GM18909 (cell line): ENCODE results near the gene P2RX7.

Experiments used
- ATAC-seq: cut with Tn5 transposase; IDR thresholded peaks from one replicate; pipeline ENCODE4 v1.9.1; 2021; ENCODE audit warnings: mild to moderate bottlenecking; ENCODE audit not compliant: unreplicated experiment, poor library complexity

P2RX7 gene

DNA sequence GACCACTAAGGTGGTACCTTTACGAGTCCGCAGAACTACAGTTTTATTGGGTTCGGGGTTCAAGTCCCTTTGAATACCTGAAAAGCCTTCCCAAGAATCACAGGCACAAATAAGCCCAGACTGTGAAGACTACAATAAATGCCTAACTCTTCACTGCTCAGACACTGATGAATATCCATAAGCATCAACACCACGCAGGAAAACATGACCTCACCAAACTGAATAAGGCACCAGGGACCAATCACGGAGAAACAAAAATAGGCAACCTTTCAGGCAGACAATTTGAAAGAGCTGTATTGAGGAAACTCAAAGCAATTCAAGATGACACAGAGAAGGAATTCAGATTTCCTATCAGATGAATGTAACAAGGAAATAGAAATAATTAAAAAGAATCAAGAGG is 24.2 kb upstream of the P2RX7 start:
- ATAC-seq, result no peak

GRCh38 chr12:121110211-121110940 is 22.3 kb upstream of the P2RX7 start:
- ATAC-seq, result peak; percentile 76

DNA sequence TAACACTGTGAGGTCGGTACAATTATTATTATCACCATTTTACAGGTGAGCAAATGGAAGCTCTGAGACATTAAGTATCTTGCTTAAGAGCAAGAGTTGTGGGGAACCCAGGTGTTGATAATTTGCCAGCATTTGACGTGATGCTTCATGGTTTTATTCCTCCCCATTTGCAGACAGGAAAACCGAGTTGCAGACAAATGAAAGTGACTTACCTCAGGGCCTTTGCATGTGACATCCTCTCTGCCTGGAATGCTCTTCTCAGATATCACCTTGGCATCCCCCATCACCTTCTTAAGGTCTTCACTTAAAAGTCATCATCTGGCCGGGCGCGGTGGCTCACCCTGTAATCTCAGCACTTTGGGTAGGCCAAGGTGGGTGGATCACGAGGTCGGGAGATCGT is 21.0 kb upstream of the P2RX7 start:
- no peak for ATAC-seq

- no peak for ATAC-seq
Measured at GRCh38 chr12:121112496-121112895, 20.2 kb upstream of the P2RX7 start.

DNA sequence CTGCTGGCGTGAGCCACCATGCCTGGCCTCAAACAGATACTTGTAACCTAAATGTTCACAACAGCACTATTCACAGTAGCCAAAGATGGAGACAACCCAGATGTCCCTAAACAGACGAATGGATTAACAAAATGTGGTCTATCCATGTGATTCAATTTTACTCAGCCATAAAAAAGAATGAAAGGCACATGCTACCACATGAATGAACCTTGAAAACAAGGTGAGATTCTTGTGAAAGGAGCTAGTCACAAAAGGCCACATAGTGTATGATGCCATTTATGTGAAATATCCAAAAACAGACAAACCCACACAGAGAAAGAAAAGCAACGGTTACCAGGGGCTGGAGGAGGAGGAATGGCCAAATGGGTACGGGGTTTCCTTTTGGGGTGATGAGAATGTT is 19.6 kb upstream of the P2RX7 start:
- no peak for ATAC-seq

DNA sequence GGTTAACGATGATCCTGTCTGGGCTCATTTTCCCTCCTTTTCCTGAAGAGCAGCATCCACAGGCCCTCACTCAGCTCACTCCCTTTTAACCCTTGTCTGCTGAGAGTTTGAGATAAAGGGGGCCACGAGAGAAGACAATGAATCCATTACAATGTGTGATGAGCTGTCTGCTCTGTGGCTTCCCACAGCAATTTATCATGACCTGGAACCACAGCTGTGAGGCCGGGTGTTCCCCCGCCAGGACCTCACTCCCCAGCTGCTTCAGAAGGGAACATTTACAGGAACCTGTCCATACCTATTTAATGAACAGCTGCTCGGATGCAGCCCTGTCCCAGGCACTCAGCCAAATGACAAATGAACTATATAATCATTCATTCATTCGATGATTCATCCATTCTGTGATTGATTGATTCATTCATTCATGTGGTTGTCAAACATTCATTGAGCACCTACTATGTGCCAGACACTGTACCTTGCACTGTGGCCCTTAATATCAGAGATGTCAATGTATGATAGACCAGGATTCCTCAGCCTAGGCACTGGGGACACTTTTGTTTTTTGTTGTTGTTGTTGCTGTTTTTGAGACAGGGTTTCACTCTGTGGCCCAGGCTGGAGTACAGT is 18.5 kb upstream of the P2RX7 start:
- no peak for ATAC-seq

- ATAC-seq, result no peak
Measured at GRCh38 chr12:121114806-121115205, 17.9 kb upstream of the P2RX7 start.

DNA sequence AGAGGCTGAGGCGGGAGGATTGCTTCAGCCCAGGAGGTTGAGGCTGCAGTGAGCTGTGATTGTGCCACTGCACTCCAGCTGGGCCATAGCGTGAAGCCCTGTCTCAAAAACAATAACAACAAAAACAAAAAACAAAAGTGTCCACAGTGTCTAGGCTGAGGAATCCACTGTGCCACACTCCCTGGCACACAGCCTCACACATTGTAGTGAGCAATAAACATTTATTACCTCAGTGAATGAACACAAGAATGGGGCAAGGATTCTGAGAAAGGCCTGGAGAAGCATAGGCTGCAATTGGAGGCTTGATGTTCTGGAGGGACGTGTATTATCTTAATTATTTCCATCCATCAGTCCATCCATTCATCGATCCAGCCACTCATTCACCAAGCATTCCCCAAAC is 17.1 kb upstream of the P2RX7 start:
- no peak for ATAC-seq

GRCh38 chr12:121116318-121117225 is 16.1 kb upstream of the P2RX7 start:
- ATAC-seq, result no peak

GRCh38 chr12:121117226-121117777 is 15.4 kb upstream of the P2RX7 start:
- no peak for ATAC-seq

DNA sequence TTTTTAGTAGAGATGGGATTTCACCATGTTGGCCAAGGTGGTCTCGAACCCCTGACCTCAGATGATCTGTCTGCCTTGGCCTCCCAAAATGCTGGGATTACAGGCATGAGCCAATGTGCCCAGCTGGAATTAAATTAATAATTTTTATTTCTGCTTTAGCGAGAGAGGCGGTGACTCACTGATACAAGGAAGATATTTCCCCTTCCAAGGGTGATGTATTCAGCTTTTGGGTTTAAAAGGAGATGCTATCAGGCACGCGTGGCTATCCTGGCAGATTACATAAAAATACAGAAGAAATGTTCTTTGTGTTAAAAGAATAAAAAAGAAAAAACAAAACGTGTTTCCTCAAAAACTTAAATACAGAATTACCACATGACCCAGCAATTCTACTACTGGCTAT is 12.4 kb upstream of the P2RX7 start:
- no peak for ATAC-seq

GRCh38 chr12:121120989-121121755 is 11.5 kb upstream of the P2RX7 start:
- no peak for ATAC-seq

DNA sequence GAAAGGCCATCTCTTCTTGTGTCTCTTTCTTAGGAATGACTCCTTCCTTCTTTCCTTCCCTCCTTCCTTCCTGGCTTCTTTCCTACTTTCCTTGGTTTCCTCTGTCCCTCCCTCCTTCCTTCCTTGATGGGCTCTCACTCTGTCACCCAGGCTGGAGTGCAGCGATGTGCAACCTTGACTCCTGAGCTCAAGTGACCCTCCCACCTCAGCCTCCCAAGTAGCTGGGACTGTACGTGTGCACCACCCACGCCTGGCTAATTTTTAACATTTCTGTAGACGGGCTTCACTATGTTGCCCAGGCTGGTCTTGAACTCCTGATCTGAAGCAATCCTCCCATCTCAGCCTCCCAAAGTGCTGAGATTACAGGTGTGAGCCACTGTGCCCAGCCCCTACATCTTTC is 10.9 kb upstream of the P2RX7 start:
- no peak for ATAC-seq

- no peak for ATAC-seq
Measured at GRCh38 chr12:121123488-121123887, 9.2 kb upstream of the P2RX7 start.

DNA sequence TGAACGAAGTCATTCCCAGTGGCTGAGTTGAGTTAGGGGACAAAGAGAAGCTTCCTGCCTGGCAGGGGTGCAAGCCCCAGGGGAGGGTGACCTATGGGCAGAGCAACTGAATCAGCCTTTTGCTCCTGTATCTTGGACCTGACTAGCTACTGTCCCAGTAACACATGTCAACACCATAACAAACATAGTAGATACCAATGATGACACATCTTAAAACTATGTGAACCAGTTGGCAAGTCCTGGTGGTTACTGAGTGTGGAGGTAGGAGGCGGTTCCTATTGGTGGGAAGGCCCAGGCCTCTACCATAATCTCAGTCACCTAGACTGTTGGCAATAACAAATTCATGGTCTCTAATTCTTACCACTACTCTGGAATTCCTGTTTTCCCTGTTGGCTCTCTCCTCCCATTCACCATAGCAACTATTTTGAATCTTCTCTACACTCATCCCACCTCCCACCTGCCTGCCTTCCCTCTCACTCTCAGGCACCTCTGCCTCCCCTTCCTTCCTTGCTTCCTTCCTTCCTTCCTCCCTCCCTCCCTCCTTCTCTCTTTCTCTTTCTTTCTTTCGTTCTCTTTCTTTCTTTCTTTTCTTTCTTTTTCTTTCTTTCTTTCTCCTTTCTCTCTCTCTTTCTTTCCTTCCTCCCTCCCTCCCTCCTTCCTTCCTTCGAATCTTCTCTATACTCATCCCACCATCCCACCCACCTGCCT is 8.1 kb upstream of the P2RX7 start:
- ATAC-seq, result no peak

GRCh38 chr12:121127501-121127900 is 5.2 kb upstream of the P2RX7 start:
- ATAC-seq, result no peak

- peak; percentile 79 for ATAC-seq
Measured at GRCh38 chr12:121128908-121129810, 3.5 kb upstream of the P2RX7 start.

DNA sequence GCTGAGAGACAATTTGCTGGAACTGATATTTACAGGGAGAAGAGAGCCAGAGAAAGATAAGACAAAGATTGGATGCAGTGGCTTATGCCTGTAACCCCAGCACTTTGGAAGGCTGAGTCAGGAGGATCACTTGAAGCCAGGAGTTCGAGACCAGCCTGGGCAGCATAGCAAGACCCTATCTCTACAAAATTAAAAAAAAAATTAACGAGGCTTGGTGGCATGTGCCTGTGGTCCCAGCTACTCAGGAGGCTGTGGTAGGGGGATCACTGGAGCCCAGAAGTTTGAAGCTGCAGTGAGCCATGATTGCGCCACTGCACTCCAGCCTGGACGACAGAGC is 2.9 kb upstream of the P2RX7 start:
- no peak for ATAC-seq
